NCI-H2196 treated with DMSO at 0.1 percent for 48 hours (cell line): ENCODE results near the gene ESRRA.
A peak's percentile ranks its signal among the peaks of the same experiment; 100 is the strongest.

Experiments used
- DNase-seq: peaks from one replicate; lab custom pipeline; 2025; ENCODE audit not compliant: unreplicated experiment; lab: John Stamatoyannopoulos, UW

Gene ESRRA

GRCh38 chr11:64305075-64305690 is at the start of gene ESRRA:
TSS of gene ESRRA (plus strand) at chr11:64305524. CDS start at chr11:64307180, 1,656 bp downstream.
- peak; percentile 100 for DNase-seq

GRCh38 chr11:64256300-64256699 is 49.0 kb upstream of the ESRRA start:
- no peak for DNase-seq

- no peak for DNase-seq
Measured at GRCh38 chr11:64258356-64258755, 47.0 kb upstream of the ESRRA start.

- no peak for DNase-seq
Measured at GRCh38 chr11:64258946-64259532, 46.3 kb upstream of the ESRRA start.

GRCh38 chr11:64259533-64260067 is 45.7 kb upstream of the ESRRA start:
- DNase-seq, result no peak

- DNase-seq, result no peak
Measured at GRCh38 chr11:64260147-64260708, 45.1 kb upstream of the ESRRA start.

- DNase-seq, result no peak
Measured at GRCh38 chr11:64261556-64262080, 43.7 kb upstream of the ESRRA start.

- DNase-seq, result no peak
Measured at GRCh38 chr11:64262271-64263002, 42.9 kb upstream of the ESRRA start.

GRCh38 chr11:64263021-64263946 is 42.0 kb upstream of the ESRRA start:
- DNase-seq, result no peak

GRCh38 chr11:64263947-64264317 is 41.4 kb upstream of the ESRRA start:
- no peak for DNase-seq

- no peak for DNase-seq
Measured at GRCh38 chr11:64264371-64264852, 40.9 kb upstream of the ESRRA start.

- no peak for DNase-seq
Measured at GRCh38 chr11:64265176-64266160, 39.9 kb upstream of the ESRRA start.

- no peak for DNase-seq
Measured at GRCh38 chr11:64266339-64266738, 39.0 kb upstream of the ESRRA start.

GRCh38 chr11:64267207-64267945 is 37.9 kb upstream of the ESRRA start:
- DNase-seq, result no peak

GRCh38 chr11:64268025-64268892 is 37.1 kb upstream of the ESRRA start:
- peak; percentile 61 for DNase-seq

- no peak for DNase-seq
Measured at GRCh38 chr11:64268893-64269539, 36.3 kb upstream of the ESRRA start.
